SH-SY5Y (cell line): ENCODE measurements around the gene USHBP1.
A peak's percentile ranks its signal among the peaks of the same experiment; 100 is the strongest.

Experiments
- GATA2 ChIP-seq: IDR thresholded peaks from 2 replicates; pipeline ENCODE4 v1.6.1; 2011; ENCODE audit warnings: mild to moderate bottlenecking, low read depth, low read length
- GATA3 ChIP-seq: IDR thresholded peaks from 2 replicates; pipeline ENCODE4 v1.6.1; 2011; ENCODE audit warnings: low read depth, mild to moderate bottlenecking, low read length, moderate library complexity

Gene USHBP1, protein sequence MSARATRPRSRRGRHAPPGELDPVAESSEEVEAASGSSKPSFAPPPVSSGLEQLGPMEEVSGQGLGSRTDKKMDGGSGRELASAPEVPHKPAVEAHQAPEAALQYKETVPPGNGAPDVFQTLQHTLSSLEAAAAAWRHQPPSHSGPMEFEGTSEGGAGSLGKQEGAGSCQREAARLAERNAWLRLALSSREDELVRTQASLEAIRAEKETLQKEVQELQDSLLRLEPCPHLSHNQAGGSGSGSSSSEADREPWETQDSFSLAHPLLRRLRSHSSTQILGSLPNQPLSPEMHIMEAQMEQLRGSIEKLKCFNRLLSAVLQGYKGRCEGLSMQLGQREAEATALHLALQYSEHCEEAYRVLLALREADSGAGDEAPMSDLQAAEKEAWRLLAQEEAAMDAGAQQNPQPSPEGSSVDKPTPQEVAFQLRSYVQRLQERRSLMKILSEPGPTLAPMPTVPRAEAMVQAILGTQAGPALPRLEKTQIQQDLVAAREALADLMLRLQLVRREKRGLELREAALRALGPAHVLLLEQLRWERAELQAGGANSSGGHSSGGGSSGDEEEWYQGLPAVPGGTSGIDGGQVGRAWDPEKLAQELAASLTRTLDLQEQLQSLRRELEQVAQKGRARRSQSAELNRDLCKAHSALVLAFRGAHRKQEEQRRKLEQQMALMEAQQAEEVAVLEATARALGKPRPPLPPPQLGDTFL

DNA sequence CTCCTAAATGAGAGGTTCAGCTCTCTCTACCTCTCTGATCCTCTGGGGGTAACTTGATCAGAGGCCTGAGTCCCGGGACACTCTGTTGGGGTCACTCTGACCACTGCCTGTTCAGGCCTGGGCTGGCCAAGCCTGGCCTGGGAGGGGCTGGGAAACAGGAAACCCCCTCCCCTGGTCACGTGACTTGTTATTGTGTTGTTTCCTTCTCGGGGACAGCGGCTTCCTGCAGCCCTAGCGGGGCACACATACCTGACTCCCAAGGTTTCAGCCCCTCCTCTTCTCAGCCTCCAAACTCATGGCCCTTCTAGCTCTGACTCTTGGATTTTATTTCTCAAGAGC lies at the start of gene USHBP1:
Gene USHBP1, minus strand, starts transcription at position 105 of the 339 bp plus-strand sequence. CDS start 446 bp downstream, outside the sequence.
- TF ChIP-seq GATA3, result no peak

DNA sequence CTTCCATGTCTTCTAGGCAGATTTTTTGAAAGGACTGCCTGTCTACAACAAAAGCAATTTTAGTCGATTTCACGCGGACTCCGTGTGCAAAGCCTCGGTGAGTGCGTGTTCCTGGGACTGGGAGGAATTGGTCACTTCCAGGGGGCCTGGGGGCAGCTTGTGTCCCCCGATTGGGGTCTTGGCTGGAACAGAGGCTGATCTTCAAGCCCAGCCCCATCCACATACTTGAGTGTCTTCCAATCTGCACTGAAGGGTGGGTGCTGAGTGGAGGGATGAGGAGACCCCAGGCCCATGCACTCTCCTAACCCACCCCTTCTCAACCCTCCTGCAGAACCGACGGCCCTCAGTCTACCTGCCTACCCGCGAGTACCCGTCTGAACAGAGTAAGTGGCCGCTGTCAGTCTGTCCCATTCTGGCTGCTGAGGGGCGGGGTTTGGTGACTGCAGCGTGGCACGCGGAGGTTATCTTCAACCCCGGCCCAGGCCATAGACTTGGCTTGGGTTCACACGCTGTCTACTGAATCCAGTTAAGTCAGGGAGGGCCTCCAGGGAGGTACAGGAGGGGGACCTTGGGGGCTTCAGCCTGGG lies 49.6 kb upstream of the USHBP1 start:
- TF ChIP-seq GATA2, result no peak

DNA sequence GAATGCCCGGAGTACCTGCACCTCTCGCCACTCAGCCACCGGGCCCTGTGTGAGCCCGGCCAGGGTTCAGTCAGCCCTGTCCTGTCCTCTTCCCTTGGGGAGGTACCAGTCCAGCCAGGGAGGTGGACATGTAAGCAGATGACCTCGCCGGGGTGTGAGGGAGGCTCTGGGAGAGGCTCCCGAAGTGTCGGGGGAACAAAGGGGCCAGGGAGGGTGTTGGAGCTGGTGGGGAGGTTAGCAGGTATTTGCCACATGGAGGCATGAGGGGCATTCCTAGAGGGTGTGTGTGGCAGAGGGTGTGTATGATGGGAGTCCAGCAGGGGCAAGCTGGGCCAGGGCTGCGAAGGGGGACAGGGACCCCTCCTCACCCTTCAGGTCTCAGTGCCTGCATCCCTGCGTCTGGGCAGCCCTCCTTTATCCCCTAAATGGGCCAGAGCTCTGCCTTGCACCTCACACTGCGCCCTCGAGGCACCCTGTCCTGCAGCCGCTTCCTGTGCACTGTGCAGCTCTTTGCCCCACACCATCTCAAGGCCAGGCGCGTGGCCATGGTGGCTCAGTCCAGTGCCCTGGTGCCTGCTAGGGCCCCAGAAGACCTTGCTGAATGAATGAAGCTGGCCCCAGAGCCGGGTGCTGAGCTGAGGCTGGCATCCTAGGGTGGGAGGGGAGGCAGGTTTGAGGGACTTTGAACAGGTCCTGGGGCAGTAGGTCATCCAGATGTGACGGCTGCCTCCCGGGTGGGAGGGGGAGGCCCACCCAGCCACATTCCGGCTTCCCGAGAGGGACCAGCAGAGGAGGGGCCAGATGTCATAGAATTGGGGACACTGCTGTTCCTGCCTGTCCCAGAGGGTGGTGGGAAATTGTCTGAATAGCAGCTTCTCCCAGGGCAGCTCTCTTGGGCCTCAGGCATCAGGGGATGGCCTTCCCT lies 47.9 kb upstream of the USHBP1 start:
- TF ChIP-seq GATA2 (no peak), GATA3 (no peak)

DNA sequence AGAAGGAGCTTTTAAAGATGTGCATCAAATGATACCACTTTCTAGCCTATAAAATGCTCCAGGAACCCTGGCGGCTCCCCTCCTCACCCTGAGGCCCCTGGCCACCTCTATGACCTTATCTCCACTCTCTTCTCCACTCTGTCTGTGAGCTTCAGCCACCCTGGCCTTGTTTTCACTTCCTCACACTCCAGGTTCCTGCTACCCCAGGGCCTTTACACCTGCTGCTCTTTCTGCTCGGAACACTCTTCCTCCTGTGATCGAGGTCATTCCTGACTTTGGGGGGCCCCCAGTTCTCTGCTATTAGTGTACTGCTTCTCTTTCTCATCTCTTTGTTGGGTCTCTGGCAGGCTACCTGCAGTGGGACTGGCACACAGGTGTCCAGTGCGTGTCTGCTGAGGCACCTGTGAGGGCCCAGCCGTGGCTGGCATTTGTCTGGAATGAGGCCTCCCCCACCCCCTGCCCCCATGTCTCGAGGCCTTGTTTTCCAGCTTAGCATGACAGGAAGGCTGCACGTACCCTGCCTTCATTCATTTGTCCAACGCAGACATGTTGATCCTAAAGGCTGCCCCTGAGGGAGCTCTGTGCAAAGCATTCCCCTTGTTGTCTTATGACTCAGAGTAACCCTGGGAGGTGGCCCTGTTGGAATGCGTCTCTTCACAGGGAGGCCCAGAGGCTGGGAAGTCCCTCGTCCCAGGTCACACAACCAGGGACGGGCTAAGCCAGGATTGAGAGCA lies 47.1 kb upstream of the USHBP1 start:
- TF ChIP-seq GATA2 (no peak), GATA3 (no peak)

DNA sequence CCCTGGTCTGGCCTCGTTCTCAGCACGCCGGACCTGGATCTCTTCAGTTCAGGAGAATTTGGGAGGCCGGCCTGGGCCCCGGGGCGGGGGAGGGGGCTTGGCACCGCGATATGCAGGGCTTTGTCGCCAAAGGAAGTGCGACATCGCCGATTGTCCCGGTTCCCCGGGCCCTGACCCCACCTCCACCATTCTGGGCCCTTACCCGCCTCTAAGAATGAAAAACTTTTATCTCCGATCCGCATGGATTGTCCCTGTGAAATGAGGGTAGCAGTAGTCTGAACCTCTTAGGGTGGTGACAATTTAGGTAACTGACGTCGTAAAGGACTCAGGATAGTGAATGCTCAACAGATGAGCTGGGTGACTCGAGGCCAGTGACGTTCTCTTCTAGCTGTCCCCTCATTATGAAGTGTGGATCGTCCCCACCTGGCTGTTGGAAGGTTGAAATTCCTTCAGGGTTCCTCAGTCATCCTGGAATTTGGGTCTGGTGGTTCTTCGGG lies 45.5 kb upstream of the USHBP1 start:
- TF ChIP-seq GATA2 (no peak), GATA3 (no peak)

DNA sequence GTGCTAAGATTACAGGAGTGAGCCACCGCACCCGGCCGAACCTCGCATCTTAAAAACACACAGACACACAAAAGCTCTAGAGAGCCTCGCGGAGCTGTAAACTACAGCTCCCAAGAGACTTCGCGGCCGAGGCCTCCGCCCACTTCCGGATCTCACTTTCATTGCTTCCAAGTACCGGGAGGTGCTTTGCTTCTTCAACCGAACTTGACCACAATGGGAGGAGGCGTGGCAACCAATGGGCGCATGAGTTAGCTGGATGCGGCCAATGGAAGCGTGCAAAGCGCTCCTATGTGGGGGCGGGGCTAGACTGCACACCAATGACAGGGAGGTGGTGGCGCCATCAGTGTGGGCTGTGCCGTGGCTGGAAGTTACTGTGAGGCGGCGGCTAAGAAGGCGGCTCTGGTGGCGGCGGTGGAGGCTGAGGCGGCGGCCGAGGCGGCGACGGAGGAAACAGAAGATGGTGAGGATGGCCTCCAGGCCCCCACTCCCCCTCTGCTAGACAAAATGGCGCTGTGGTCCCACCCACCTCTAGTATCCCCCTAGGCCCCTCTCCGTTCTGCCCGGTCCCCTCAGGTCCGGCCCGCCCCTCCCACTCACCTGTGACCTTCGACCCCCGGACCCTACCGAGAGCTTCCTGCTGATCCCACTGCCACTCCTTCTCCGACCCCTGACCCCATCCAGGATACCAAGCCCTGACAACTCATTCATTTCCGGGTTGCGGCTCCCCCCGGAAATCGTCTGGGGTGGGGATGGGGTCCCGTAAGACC lies 44.8 kb upstream of the USHBP1 start, which contains the start of gene DDA1:
Gene DDA1, plus strand, starts transcription at position 366 of the 767 bp plus-strand sequence. Its CDS starts 92 bp downstream, at position 458.
- TF ChIP-seq GATA2 (no peak), GATA3 (no peak)

DNA sequence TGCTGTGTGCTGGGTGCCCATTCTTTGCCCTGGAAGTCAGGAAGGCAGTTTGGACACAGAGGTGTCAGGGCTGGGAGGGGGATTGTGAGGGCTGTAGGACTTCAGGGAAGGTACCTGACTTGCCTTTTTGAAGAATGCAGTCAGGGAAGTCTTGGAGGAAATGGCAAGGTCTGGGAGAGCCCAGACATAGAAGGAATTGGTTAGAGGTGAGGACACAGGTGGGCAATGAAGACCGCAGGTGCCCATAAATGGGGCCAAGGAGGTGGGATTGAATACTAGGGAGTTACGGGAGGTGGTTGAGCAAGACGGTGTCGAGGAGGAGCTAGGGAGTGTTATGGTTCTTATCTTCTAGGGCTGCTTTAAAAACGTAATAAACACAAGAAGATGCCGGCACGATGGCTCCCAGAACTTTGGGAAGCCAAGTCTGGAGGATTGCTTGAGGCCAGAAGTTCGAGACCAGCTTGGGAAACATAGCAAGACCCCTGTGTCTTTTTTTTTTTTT lies 43.4 kb upstream of the USHBP1 start:
- no peak for TF ChIP-seq GATA2
- no peak for TF ChIP-seq GATA3

DNA sequence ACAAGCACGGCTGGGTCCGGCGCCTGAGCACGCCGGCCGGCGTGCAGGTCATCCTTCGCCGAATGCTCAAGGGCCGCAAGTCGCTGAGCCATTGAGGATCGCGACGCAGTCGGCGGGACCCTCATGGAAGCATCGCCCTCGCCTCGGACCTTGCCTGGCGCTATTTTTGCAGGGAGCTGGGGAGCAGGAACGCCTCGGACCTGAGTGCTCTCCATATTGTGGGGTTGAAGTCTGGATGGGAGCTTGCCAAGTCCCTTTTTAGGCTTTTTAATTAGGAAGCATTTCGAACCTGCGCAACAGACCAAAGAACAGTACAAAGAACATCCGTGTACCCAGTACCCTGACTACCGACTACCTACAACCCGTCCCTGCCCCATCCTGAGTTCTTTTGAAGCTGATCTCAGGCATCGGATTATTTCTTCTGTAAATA lies 41.8 kb upstream of the USHBP1 start:
- no peak for TF ChIP-seq GATA2
- no peak for TF ChIP-seq GATA3

DNA sequence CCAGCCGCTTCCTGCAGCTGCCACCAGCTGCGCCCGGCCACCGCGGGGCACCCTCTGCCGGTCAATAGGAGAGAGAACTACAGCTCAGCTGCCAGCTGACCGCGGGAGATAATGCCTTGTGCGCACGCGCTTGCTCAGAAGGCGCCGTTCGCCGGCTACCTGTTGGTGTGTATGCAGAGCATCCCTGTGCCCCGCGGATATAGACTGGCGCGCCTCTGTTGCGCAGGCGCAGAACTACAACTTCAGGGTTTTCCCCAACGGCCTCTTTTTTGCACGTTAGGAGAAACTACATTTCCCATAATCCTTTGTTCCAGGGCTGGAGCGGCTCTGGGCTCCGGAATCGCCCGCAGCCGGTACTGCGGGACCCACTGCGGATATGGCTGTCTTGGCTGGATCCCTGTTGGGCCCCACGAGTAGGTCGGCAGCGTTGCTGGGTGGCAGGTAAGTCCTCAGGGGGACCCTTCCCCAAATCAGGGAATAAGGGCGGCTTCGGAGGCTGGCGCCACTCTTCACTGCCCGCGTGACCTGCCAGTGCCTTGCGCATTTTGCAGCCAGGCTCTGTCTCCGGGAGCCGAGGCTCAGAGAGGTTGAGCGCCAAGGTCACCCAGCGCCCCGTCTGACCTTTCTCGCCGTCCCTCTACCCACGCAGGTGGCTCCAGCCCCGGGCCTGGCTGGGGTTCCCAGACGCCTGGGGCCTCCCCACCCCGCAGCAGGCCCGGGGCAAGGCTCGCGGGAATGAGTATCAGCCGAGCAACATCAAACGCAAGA lies 41.2 kb upstream of the USHBP1 start, which contains the start of gene MRPL34:
Gene MRPL34, plus strand, starts transcription at position 356 of the 768 bp plus-strand sequence. Its CDS starts 21 bp downstream, at position 377.
- peak; percentile 72 for TF ChIP-seq GATA2
- TF ChIP-seq GATA3, result no peak

DNA sequence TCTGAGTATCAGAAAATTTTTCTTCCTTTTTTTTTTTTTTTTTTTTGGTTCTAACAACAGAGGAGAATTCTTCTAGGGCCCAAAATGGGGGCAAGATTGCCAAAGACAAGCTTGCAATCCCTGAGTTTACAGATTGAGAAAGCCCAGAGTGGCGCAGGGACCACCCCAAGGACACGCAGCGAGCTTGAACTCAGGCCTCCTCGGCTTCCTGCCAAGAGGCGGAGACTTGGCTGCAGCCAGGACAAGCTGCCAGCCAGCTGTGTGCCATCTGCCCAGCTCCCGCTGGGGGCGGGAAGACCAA lies 40.6 kb upstream of the USHBP1 start:
- TF ChIP-seq GATA2 (no peak), GATA3 (no peak)

DNA sequence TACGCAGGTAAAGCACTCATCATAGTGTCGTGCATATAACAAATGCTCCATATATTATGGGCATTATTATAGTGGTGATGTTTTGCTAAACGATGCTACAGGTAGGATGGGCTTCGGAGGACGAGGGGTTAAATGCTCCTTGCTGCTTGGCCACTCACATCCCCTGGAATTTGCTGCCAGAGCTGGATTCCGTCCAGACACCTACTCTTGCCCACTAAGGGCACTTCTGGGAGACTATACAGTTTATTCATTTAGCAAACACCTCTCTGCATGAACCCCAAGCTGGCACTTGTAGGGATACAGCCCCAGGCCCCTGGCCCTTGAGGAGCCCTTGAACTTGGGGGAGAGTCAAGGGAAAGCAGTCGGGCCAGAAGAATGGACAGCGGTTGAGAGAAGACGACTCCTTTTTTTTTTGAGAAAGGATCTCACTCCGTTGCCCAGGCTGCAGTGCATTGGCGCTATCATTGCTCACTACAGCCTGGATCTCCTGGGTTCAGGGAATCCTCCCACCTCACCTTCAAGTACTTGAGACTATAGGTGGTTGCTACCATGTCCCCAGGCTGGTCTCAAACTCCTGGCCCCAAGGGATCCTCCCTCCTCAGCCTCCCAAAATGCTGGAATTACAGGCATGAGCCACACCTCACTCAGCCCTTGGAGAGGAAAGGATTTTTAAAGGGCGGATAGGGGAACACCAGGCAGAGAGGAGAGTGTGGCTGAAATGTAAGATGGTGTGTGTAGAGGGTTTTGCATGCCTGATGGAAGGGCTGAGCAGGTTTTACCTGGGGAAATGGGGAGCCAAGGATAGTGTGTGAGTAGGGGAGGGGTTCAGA lies 40.1 kb upstream of the USHBP1 start:
- TF ChIP-seq GATA2 (no peak), GATA3 (no peak)
